NB4 (cell line): ENCODE measurements around the gene RASSF4.

Source experiments
- CTCF ChIP-seq: IDR thresholded peaks from one replicate; pipeline ENCODE4 v1.5.1; 2012; ENCODE audit warnings: low read depth, low read length
- MAX ChIP-seq: IDR thresholded peaks from 2 replicates; pipeline ENCODE4 v1.6.1; 2011; ENCODE audit warnings: low read depth, low read length
- MYC ChIP-seq: IDR thresholded peaks from 2 replicates; pipeline ENCODE4 v1.6.1; 2011; ENCODE audit warnings: low read depth, low read length
- POLR2A ChIP-seq: IDR thresholded peaks from 2 replicates; pipeline ENCODE4 v1.6.1; 2011; ENCODE audit warnings: mild to moderate bottlenecking; ENCODE audit not compliant: insufficient read length; ENCODE audit errors: extremely low read depth

GRCh38 chr10:44956717-44957706 is 2.6 kb upstream of the RASSF4 start:
- TF ChIP-seq POLR2A: no peak
- no peak for TF ChIP-seq CTCF
- no peak for TF ChIP-seq MAX
- TF ChIP-seq MYC: no peak
